Osteoblast (primary cell): ENCODE results near the gene ATP2B2. TPM values are rescaled to one million over a fixed set of nuclear protein-coding genes. Genes with fewer than 3 reads are reported as not detected.
A peak's percentile ranks its signal among the peaks of the same experiment; 100 is the strongest.

Source experiments
- DNase-seq: peaks from one replicate; pipeline ENCODE4 v3.0.0; 2011; ENCODE audit warnings: low spot score, mixed read lengths; ENCODE audit not compliant: insufficient read length; ENCODE audit errors: missing footprints
- H2AFZ ChIP-seq: 2 replicates; pipeline ENCODE4 v1.6.0; 2011; ENCODE audit warnings: mild to moderate bottlenecking, low read length
- H3K27ac ChIP-seq: 2 replicates; pipeline ENCODE4 v1.5.1; 2011; ENCODE audit warnings: mild to moderate bottlenecking, low read depth, low read length, moderate library complexity
- H3K27me3 ChIP-seq: 2 replicates; pipeline ENCODE4 v1.6.0; 2012; ENCODE audit warnings: mild to moderate bottlenecking, control low read depth, inconsistent platforms, low read length, moderate library complexity; ENCODE audit not compliant: insufficient read depth
- H3K36me3 ChIP-seq: 2 replicates; pipeline ENCODE4 v1.5.1; 2011; ENCODE audit warnings: mild to moderate bottlenecking, low read length, control low read depth, moderate library complexity; ENCODE audit not compliant: insufficient read depth
- H3K4me1 ChIP-seq: 2 replicates; pipeline ENCODE4 v1.5.1; 2011; ENCODE audit warnings: mild to moderate bottlenecking, low read length, control low read depth, moderate library complexity; ENCODE audit not compliant: insufficient read depth
- H3K4me2 ChIP-seq: 2 replicates; pipeline ENCODE4 v1.6.0; 2011; ENCODE audit warnings: mild to moderate bottlenecking, low read length; ENCODE audit not compliant: insufficient read depth
- H3K4me3 ChIP-seq: fragments of 200-600 bp; sonication (generic); 3 replicates; pipeline ENCODE4 v1.5.1; 2012; ENCODE audit warnings: mild to moderate bottlenecking, low read length, inconsistent platforms; ENCODE audit not compliant: insufficient read depth
- H3K79me2 ChIP-seq: 2 replicates; pipeline ENCODE4 v1.6.0; 2012; ENCODE audit warnings: mild to moderate bottlenecking, low read length, control low read depth, inconsistent platforms; ENCODE audit not compliant: insufficient read depth
- H3K9me3 ChIP-seq: 2 replicates; pipeline ENCODE4 v1.5.1; 2011; ENCODE audit warnings: low read depth, low read length, control low read depth
- H4K20me1 ChIP-seq: 2 replicates; pipeline ENCODE4 v1.6.0; 2012; ENCODE audit warnings: mild to moderate bottlenecking, low read length, control low read depth; ENCODE audit not compliant: insufficient read depth
- total RNA-seq: library from RNA; depleted of rRNA; stranded (reverse); fragments of >200 nt; gene quantifications from 2 replicates; pipeline ENCODE4 v1.2.3, GENCODE V29; 2012
- TF ChIP-seq, protein P1 (sequence below): IDR thresholded peaks from 2 replicates; pipeline ENCODE4 v1.5.1; 2011; ENCODE audit warnings: mild to moderate bottlenecking, low read depth, low read length, moderate library complexity; ENCODE audit errors: extremely low read depth

Gene ATP2B2
- total RNA-seq, 1 donor = not detected

GRCh38 chr3:10353160-10353559 is 152.2 kb downstream of the ATP2B2 start:
- Histone ChIP-seq H3K36me3 (no peaks in the 10 kb centered on the region), H3K27ac (peak overlapping the region; percentile 89), H3K9me3 (no peaks in the 10 kb centered on the region), H3K4me1 (peaks cover 47% of the 10 kb centered on the region), H3K4me2 (peak overlapping the region; percentile 54), H3K27me3 (no peaks in the 10 kb centered on the region), H4K20me1 (no peaks in the 10 kb centered on the region), H3K79me2 (no peaks in the 10 kb centered on the region), H2AFZ (no peak overlapping the region), H3K4me3 (no peak overlapping the region)
- TF ChIP-seq, protein P1, sequence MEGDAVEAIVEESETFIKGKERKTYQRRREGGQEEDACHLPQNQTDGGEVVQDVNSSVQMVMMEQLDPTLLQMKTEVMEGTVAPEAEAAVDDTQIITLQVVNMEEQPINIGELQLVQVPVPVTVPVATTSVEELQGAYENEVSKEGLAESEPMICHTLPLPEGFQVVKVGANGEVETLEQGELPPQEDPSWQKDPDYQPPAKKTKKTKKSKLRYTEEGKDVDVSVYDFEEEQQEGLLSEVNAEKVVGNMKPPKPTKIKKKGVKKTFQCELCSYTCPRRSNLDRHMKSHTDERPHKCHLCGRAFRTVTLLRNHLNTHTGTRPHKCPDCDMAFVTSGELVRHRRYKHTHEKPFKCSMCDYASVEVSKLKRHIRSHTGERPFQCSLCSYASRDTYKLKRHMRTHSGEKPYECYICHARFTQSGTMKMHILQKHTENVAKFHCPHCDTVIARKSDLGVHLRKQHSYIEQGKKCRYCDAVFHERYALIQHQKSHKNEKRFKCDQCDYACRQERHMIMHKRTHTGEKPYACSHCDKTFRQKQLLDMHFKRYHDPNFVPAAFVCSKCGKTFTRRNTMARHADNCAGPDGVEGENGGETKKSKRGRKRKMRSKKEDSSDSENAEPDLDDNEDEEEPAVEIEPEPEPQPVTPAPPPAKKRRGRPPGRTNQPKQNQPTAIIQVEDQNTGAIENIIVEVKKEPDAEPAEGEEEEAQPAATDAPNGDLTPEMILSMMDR = no peak
- peak; percentile 32 for DNase-seq

DNA sequence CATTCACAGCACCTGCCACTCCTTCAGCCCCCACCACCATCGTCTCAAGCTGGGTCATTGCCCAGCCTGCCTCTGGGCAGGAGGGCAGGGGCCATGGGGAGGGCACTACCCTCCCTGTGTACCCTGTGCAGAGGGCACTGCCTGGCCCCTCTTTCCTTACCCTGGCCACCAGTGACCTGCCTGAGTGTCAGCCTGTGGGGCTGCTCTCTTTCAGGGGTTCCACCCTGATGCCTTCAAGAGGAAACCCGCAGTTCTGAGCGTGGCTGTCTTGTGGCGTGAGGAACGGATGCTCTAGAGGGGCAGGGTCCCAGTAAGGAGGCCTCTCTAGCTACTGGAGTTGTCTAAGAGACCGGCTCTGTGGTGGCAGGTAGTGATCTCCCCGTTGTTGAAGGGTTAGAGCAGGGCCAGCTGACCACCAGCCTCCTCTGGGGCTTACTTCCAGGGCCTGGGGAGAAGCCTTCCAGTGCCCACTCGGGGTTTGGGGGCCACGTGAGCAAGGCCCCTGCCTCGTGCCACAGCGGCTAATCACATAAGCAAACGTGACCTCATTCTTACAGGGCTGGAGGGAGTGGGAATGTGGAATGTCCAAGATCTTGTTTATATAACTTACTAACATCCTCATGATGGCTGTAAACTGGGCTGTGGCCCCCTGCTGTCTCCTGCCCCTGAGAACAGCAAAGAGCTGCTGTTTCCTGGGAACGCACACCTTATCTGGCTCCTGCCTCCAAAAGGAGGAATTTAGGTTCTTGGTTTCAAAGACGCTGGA is 153.1 kb downstream of the ATP2B2 start:
- Histone ChIP-seq H3K4me3 (no peak overlapping the region), H3K9me3 (no peaks in the 10 kb centered on the region), H3K79me2 (no peaks in the 10 kb centered on the region), H3K4me2 (peak overlapping the region; percentile 54), H3K4me1 (peaks cover 38% of the 10 kb centered on the region), H3K27me3 (no peaks in the 10 kb centered on the region), H3K27ac (peak overlapping the region; percentile 89), H4K20me1 (no peaks in the 10 kb centered on the region), H2AFZ (no peak overlapping the region), H3K36me3 (no peaks in the 10 kb centered on the region)
- TF ChIP-seq, protein P1 = peak; percentile 28
- DNase-seq = peak; percentile 96

DNA sequence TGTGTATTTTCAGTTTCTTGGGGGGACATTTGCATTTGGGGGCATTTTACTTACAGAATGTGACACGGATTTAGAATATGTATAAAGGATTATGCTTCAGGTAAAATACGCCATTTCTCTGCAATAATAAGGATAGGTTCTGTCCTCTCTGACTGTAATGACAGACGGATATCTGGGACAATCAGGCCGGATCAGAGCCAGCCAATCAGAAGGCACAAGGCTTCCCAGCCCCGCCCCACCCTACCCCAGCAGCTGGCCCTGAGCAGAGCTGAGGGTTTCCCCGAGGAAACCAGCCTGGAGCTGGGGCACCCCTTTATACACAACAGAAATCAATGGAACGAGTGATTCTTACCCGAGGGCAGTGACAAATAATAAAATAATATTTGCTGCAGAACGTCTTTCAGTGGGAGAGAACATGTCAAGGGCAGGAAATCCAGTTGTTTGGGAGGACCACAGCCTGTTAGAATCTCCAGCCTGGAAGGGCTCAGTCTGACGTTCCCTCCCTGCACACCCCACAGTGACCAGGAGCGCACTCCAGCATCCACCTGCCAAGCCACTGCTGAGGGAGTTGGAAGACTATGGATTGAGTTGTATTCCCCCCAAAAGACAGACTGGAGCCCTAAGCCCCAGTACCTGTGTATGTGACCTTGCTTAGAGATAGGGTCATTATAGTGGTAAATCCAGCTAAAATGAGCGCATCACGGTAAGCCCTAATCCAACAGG is 154.2 kb downstream of the ATP2B2 start:
- Histone ChIP-seq H2AFZ (no peak overlapping the region), H3K4me3 (no peak overlapping the region), H3K36me3 (no peaks in the 10 kb centered on the region), H3K27me3 (no peaks in the 10 kb centered on the region), H4K20me1 (no peaks in the 10 kb centered on the region), H3K27ac (no peak overlapping the region), H3K9me3 (no peaks in the 10 kb centered on the region), H3K4me2 (no peak overlapping the region), H3K4me1 (peaks cover 28% of the 10 kb centered on the region), H3K79me2 (no peaks in the 10 kb centered on the region)
- peak; percentile 91 for DNase-seq
- TF ChIP-seq, protein P1 = no peak
